Measurements from ENCODE around the gene IPMK. TPM values are rescaled to one million over a fixed set of nuclear protein-coding genes. Genes with fewer than 3 reads are reported as not detected.
"Not testable (repeated sequence)": the region's sequence is repeated elsewhere in the genome, so short reads cannot be mapped to it uniquely, and the experiment has no call there.

IPMK gene
- total RNA-seq, 1 experiment from 2014 or later, result 1.9 TPM

DNA sequence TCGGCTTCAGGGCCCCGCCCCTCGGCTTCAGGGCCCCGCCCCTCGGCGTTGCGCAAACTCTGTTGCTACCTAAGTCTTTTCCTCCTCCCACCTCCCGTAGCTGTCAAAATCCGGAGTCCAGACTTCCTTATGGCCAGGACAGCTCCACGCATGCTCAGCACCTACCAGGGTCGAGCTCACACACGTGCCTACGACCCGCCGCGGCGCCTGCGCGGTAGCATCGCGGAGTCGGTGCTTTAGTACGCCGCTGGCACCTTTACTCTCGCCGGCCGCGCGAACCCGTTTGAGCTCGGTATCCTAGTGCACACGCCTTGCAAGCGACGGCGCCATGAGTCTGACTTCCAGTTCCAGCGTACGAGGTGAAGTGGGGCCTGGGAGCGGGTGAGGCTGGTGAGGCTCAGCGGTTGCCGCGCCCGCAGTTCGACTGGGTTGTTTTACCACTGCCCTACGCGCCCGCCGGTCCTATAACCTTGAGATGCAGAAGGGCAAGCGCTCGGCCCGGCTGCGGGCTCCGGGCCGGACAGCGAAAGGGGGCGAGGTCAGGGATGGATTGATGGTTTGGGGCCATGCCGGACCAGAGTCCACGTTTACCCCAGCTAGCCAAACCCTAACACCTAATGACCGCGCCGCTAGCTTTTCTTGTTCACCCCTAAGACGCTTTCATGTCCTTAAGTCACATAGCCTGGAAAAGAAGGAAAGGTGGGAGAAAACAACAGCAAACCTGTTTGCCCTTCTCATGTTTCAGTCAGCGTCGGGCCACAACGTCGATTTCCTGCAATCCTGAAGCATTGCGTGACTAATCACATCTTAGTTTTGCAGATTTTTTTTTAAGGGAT, 1.5 kb upstream of the IPMK start, which contains the start of gene CISD1:
CISD1 (plus strand) TSS at position 217 of the 836 bp plus-strand sequence; CDS start at position 329, 112 bp downstream.
- DNase-seq (ENCODE audit: low spot score), result peak; percentile 99
- in situ Hi-C loops (cut with HindIII; ENCODE audit: low sequenced_read_pairs), result no loop called here

DNA sequence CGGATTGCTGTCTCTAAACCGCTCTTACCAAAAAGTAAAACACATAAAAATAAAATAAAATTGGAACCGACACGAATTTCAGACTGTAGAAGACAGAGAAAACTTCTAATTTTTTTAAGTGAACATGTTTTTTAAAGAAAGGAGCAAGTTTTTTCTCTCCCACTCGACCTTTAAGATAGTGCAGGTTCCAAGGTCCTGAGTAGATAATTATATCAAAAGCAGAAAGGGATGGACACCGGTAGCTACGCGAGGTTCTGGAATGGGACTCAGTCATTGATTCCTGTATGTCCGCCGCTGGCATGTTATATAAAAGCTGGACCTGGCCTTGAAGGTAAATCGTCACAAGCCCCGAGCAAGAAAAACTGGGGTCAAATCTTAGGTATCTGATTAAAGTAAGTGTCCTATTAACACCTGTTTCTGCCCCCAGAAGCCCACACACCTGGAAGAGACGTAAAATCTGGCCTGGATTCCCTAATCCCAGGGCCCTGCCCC, 806 bp upstream of the IPMK start:
- in situ Hi-C loops (cut with HindIII; ENCODE audit: low sequenced_read_pairs), result no loop called here
- no peak for DNase-seq (ENCODE audit: low spot score)

DNA sequence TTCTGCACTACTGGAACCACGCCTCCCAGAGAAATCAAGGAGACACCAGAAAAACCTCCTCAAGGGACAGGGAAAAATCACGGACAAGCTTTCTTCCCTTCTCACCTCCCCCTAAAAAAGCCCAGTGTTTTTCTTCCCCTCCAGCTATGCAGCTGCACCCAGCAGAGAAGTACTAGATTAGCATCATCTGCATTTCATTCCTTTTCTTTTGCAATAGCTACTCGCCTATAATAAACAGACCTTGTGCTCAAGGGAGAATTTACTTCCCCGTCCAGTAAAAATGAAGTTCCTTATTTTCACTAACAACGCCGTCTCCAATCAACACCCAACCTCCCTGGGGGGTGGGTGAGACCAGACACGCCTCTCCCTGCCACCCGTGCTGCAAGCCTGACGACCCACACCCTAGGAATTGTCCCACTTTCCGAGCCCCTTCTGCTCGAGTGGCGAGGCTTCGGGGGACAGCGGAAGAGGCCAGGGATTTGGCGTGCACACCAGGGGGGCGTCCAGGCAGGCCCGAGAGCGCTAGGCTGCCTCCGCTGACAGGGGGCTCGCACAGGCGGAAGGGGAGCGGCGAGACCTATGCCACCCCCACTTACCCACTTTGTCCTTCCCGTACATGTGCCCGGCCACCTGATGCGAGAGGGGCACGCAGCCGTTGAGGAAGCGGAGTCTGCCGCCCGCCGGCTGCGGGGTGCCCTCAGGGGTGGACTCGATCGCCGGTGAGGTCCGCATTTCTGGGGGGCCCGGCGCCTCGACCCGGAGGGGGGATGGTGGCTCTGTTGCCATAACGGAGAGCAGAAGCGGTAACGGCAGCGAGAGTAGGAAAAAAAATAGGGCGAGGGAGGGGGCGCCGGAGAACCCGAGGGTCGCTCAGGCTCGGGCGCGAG, 625 bp downstream of the IPMK start:
- DNase-seq (ENCODE audit: low spot score), result peak; percentile 51
- in situ Hi-C loops (cut with HindIII; ENCODE audit: low sequenced_read_pairs), result no loop called here

DNA sequence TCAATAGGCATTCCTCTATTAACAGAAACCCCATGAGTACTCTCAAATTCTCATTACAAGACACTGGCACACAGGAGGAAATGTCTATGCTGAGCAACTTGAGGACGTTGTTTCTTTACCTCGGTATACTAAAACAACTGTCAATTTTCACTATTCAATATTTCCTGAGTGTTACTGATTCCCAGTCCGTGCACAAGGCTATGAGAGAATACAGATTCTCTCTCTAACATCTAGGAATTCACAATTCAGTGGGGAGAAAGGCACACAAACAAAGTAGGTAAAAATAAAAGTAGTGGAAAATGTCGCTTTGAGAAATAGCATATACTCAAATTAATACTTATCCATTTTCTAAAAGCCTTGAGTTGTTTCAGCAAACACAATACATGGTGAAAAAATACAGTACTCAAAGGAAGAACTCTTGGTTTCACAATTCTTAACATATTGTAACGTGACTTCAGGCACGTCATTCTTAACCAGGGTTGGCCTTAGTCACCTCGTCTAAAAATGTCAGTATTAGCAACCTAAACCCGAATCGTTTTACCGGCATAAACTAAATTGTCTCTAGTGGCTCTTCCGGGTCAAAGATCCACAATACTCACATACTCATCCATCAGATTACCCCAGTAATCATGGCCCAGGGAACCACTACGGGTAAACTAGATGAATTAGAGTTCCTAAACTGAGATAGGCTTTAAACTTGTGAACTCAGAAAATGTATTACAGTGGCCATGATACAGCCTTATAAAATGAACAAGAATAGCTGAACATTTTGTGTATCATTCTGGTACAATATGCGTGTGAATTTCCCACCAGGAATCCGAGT, 1.5 kb downstream of the IPMK start:
- DNase-seq (ENCODE audit: low spot score), result peak; percentile 39
- in situ Hi-C loops (cut with HindIII; ENCODE audit: low sequenced_read_pairs), result no loop called here

DNA sequence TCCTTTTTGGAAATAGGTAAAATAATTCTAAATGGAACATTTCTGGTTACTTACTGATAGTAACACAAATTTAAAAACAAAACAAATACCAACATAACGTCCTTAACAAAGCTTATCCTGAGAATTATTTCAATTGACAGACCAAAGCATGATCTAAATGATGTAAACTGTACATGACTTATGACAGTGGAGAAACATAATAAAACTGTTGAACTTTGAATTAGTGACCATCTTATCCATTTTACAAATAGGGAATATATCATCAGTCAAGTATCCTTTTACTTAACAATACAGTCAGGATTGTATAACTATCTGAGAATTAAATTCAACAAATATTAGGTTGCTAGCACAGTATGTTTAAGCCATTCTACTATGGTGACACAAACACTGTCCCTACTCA, 2.4 kb downstream of the IPMK start:
- in situ Hi-C loops (cut with HindIII; ENCODE audit: low sequenced_read_pairs), result no loop called here
- DNase-seq (ENCODE audit: low spot score), result no peak

DNA sequence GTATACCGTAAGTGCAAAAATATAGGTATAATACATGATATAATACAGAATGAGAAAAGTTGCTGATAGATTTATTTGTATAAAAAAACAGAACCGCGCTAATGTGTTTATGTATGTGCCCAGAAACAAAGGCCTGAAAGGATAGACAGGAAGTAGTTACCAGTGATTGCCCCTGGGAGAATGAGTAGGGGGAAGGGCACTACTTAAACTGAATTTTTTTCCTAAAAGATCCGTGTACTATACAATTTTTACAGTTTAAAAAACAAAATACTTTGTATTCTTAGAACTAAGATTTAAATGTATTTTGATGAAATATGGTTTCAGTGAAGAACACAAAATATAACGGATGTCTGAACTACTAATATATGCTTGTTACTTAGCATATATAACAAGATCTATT, 2.9 kb downstream of the IPMK start:
- in situ Hi-C loops (cut with HindIII; ENCODE audit: low sequenced_read_pairs), result no loop called here
- DNase-seq (ENCODE audit: low spot score), result no peak

DNA sequence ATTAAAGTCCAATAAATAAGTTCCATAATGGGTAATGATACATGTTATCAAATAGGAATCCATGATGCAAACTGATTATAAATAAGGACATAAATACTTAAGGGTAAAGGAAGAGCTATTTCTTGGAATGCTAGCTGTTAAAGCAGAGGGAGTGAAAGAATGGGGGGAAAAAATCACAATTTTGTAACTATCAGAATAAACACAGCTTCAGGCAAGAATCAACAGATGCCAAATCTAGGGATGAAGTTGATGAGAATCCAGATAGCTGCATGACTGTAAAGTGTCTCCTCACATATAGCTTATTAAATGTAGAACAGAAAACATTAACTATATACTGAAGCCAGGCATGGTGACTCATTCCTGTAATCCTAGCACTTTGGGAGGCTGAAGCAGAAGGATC, 4.9 kb downstream of the IPMK start:
- in situ Hi-C loops (cut with HindIII; ENCODE audit: low sequenced_read_pairs), result no loop called here
- DNase-seq (ENCODE audit: low spot score), result no peak

DNA sequence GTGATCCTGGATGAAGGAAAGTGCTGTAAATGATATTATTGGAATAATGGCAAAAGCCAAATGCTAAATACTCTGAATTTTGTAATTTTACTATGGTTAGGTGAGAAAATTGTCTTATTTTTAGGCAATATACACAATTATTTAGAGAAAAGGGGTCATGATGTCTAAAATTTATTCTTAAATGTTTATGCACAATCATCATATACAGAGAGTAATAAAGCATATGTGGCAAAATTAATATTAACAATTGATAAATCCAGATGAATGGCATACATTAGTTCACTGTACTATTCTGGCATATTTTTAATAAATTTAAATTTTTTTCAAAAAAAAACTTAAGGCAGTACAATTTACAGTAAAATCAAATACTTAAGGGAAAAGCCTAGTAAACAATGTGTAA, 7.4 kb downstream of the IPMK start:
- no peak for DNase-seq (ENCODE audit: low spot score)
- in situ Hi-C loops (cut with HindIII; ENCODE audit: low sequenced_read_pairs), result no loop called here

DNA sequence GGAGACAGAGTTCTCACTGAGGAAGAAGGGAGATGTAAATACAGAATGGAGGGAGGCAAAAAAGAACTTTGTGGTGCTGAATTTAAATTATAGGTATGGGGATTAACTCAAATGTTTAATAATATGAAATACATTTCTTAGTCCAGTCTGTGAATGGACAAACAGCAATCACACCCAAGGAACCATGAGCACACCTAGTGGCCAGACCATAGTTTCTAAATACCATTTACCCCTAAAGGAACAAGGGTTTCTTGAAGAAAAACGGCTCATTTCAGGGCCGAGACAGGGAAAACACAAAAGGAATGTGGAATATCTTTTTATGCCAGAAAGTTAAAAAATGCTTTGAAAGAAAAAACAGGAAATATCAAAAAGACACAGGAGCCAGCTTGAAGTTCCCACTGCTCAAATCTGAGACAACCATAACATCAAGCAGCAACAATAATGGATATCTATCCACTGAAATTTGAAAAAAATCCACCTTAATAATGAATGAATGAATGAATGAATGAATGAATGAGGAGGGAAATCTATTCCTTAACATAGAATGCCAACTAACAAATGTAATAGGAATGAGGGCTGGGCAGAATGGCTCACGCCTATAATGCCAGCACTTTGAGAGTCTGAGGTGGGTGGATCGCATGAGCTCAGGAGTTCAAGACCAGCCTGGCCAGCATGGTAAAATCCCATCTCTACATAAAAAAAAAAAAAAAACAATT, 8.6 kb downstream of the IPMK start:
- no peak for DNase-seq (ENCODE audit: low spot score)
- in situ Hi-C loops (cut with HindIII; ENCODE audit: low sequenced_read_pairs), result no loop called here

DNA sequence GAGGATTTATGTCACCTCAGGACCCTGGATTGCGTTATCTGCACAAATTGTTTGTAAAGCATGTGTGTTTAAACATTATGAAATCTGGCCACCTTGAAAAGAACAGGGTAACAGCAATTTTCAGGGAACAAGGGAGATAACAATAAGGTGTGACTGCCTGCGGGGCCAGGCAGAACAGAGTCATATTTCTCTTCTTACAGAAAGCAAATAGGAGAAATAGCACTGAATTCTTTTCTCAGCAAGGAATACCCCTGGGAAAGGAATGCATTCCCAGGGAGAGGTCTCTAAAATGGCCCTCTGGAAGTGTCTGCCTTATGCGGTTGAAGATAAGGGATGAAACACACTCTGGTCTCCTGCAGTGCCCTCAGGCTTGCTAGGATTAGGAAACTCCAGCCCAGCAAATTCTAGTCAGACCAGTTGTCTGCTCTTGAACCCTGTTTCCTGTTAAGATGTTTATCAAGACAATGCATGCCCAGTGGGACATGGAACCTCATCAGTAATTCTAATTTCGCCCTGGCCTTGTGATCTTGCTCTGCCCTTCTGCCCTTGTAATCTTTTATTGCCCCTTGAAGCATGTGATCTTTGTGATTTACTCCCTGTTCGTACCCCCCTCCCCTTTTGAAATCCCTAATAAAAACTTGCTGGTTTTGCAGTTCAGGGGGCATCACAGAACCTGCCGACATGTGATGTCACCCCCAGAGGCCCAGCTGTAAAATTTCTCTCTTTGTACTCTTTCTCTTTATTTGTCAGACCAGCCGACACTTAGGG, 11.5 kb downstream of the IPMK start:
- in situ Hi-C loops (cut with HindIII; ENCODE audit: low sequenced_read_pairs); DNase-seq (ENCODE audit: low spot score): not testable (repeated sequence)

DNA sequence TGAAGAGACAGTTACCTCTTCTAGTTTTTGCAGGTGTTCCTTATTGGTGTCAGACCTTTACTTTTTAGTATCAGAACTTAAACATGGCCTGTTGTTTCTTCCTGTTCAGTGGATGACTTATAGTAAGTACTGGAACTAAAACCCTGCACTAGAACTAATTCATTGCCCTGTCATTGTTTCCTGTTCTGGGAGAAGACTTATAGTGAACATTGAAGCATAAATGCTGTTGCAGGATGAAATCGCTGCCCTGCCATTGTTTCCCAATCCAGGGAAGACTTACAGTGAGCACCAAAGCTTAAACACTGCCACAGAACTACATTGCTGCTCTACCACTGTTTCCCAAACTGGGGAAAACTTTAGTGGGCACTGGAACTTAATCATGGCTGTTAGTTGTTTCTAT, 13.1 kb downstream of the IPMK start:
- in situ Hi-C loops (cut with HindIII; ENCODE audit: low sequenced_read_pairs), result no loop called here
- DNase-seq (ENCODE audit: low spot score), result no peak

DNA sequence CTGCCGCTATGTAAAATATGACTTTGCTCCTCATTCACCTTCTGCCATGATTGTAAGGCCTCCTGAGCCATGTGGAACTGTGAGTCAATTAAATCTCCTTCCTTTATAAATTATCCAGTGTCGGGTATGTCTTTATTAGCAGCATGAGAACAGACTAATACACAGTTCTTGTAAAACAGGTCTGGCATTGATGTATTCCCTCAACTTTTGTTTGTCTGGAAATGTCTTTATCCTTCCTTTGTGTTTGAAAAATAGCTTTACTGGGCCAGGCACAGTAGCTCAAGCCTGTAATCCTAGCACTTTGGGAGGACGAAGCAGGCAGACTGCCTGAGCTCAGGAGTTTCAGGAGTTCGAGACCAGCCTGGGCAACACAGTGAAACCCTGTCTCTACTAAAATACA, 14.5 kb downstream of the IPMK start:
- in situ Hi-C loops (cut with HindIII; ENCODE audit: low sequenced_read_pairs), result no loop called here

DNA sequence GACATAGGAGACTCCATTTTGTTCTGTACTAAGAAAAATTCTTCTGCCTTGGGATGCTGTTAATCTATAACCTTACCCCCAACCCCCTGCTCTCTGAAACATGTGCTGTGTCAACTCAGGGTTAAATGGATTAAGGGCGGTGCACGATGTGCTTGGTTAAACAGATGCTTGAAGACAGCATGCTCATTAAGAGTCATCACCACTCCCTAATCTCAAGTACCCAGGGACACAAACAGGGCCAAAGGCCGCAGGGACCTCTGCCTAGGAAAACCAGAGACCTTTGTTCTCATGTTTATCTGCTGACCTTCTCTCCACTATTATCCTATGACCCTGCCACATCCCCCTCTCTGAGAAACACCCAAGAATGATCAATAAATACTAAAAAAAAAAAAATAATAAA, 23.0 kb downstream of the IPMK start:
- in situ Hi-C loops (cut with HindIII; ENCODE audit: low sequenced_read_pairs); DNase-seq (ENCODE audit: low spot score): not testable (repeated sequence)

More for the DNA sequence above, 14.5 kb downstream of the IPMK start:
- no peak for DNase-seq (ENCODE audit: low spot score)

DNA sequence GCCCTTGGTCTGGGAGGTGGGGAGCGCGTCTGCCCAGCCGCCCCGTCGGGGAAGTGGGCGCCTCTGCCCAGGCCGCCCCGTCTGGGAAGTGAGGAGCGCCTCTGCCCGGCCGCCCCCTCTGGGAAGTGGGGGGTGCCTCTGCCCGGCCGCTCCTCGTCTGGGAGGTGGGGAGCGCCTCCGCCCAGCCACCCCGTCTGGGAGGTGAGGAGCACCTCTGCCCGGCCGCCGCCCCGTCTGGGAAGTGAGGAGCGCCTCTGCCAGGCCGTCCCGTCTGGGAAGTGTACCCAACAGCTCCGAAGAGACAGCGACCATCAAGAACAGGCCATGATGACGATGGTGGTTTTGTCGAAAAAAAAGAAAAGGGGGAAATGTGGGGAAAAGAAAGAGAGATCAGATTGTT, 23.5 kb downstream of the IPMK start:
- DNase-seq (ENCODE audit: low spot score); in situ Hi-C loops (cut with HindIII; ENCODE audit: low sequenced_read_pairs): not testable (repeated sequence)

DNA sequence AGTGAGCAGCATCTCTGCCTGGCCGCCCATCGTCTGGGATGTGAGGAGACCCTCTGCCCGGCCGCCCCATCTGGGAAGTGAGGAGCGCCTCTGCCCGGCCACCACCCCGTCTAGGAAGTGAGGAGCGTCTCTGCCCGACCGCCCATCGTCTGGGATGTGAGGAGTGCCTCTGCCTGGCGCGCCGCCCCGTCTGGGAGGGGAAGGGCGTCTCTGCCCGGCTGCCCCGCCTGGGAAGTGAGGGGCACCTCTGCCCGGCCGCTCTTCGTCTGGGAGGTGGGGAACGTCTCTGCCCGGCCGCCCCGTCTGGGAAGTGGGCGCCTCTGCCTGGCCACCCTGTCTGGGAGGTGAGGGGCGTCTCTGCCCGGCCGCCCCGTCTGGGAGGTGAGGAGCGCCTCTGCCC, 23.9 kb downstream of the IPMK start:
- DNase-seq (ENCODE audit: low spot score); in situ Hi-C loops (cut with HindIII; ENCODE audit: low sequenced_read_pairs): not testable (repeated sequence)

DNA sequence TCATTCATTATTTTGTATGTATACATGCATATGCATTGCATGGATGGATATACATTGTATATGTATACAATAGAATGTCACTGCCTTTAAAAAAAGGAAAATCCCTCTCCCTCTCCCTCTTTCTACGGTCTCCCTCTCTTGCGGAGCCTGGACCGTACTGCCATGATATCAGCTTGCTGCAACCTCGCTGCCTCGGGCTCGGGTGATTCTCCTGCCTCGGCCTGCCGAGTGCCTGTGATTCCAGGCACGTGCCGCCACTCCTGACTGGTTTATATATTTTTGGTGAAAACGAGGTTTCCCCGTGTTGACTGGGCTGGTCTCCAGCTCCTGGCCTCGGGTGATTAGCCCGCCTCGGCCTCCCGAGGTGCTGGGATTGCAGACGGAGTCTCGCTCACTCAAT, 24.4 kb downstream of the IPMK start:
- in situ Hi-C loops (cut with HindIII; ENCODE audit: low sequenced_read_pairs), result no loop called here
- no peak for DNase-seq (ENCODE audit: low spot score)

DNA sequence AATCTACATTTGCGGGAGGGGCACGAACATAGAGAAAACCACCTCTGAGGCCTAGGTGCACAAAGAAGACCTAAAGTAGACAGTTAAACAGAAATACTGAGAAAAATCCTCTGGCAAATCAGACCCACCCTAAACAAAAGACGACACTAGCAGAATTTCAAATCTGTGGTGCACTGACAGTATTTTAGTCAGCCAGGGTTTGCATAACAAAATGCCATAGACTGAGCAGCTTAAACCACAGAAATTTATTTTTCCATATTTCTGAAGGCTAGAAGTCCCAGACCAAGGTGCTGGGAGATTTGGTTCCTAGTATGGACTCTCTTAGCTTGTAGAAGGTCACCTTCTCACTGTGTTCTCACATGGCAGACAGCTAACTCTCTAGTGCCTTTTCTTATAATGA, 26.3 kb downstream of the IPMK start:
- DNase-seq (ENCODE audit: low spot score), result no peak
- in situ Hi-C loops (cut with HindIII; ENCODE audit: low sequenced_read_pairs), result no loop called here

DNA sequence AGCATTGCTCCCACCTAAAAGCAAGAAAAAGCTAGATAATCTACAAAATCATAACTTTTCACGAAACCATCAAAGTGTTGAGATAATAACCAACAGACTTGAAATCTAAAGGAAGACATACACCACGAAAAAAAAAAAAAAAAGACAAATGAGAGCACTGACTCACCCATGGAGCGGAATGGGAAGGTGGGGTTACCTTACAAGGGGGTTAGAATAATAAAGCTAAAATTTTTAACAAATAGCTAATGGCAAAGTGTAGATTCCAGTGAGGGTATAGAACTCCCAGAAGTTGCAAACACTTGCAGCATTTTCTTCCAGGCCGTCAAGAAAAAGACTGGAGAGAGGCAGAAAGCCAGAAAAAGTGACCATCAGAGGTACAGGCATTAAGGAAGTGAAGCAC, 27.2 kb downstream of the IPMK start:
- DNase-seq (ENCODE audit: low spot score), result no peak
- in situ Hi-C loops (cut with HindIII; ENCODE audit: low sequenced_read_pairs), result no loop called here

Measured in G401 (cell line).